Astrocyte (in vitro differentiated cells and primary cell): ENCODE measurements around the gene PSMD5.

Experiments used
- CTCF ChIP-seq: IDR thresholded peaks from 2 replicates; pipeline ENCODE4 v1.5.1; 2011; ENCODE audit warnings: low read depth, mild to moderate bottlenecking, inconsistent platforms, low read length, moderate library complexity; ENCODE audit not compliant: insufficient read depth
- EZH2 ChIP-seq: IDR thresholded peaks from 2 replicates; pipeline ENCODE4 v1.6.1; 2012; ENCODE audit warnings: mild to moderate bottlenecking, low read length, inconsistent platforms; ENCODE audit not compliant: insufficient read depth

- no peak for TF ChIP-seq CTCF
- TF ChIP-seq EZH2, result no peak
These were observed 75.3 kb downstream of the PSMD5 start for GRCh38 chr9:120767451-120767850.
